Activated CD4-positive, alpha-beta T cell treated with anti-CD3 and anti-CD28 coated beads for 48 hours (primary cell): ENCODE measurements around the gene SESN2.

Experiments used
- DNase-seq: peaks from one replicate; pipeline ENCODE4 v3.0.0-alpha.2; 2020

Gene SESN2

GRCh38 chr1:28259252-28259933 lies at the start of gene SESN2:
SESN2 (plus strand) TSS chr1:28259518; CDS start chr1:28259848, 330 bp downstream.
- peak; percentile 100 for DNase-seq

- DNase-seq: no peak
These were observed 49.6 kb upstream of the SESN2 start for GRCh38 chr1:28209700-28210099.

- no peak for DNase-seq
These were observed 46.0 kb upstream of the SESN2 start for GRCh38 chr1:28213315-28213714.

GRCh38 chr1:28229089-28229488 lies 30.2 kb upstream of the SESN2 start:
- no peak for DNase-seq

GRCh38 chr1:28229996-28230395 lies 29.3 kb upstream of the SESN2 start:
- no peak for DNase-seq

GRCh38 chr1:28232558-28233263 lies 26.6 kb upstream of the SESN2 start, which contains the start of gene DNAJC8:
DNAJC8 (minus strand) TSS chr1:28233029; CDS start chr1:28232998, 31 bp downstream.
- DNase-seq: peak; percentile 98

GRCh38 chr1:28233264-28233606 lies 26.1 kb upstream of the SESN2 start:
- DNase-seq: no peak

- peak; percentile 97 for DNase-seq
These were observed 23.3 kb upstream of the SESN2 start, which contains the start of gene ATP5IF1 for GRCh38 chr1:28235755-28236655. ATP5IF1 (plus strand) TSS chr1:28236124; CDS start chr1:28236184, 60 bp downstream.

- DNase-seq: no peak
These were observed 22.5 kb upstream of the SESN2 start for GRCh38 chr1:28236656-28237322.

- DNase-seq: no peak
These were observed 20.3 kb upstream of the SESN2 start for GRCh38 chr1:28239004-28239403.

- DNase-seq: no peak
These were observed 19.3 kb upstream of the SESN2 start for GRCh38 chr1:28240024-28240423.

GRCh38 chr1:28241638-28242241 lies 17.6 kb upstream of the SESN2 start:
- no peak for DNase-seq

GRCh38 chr1:28243685-28244311 lies 15.5 kb upstream of the SESN2 start:
- no peak for DNase-seq

- no peak for DNase-seq
These were observed 14.6 kb upstream of the SESN2 start for GRCh38 chr1:28244549-28245251.

- peak; percentile 35 for DNase-seq
These were observed 12.9 kb upstream of the SESN2 start for GRCh38 chr1:28246427-28246832.

- DNase-seq: no peak
These were observed 11.6 kb upstream of the SESN2 start for GRCh38 chr1:28247612-28248272.

- peak; percentile 89 for DNase-seq
These were observed 10.9 kb upstream of the SESN2 start for GRCh38 chr1:28248273-28249012.

- DNase-seq: peak; percentile 52
These were observed 10.1 kb upstream of the SESN2 start for GRCh38 chr1:28249013-28249865.

- DNase-seq: no peak
These were observed 9.4 kb upstream of the SESN2 start for GRCh38 chr1:28249866-28250295.
